HG02870 (cell line): ENCODE measurements around the gene SAP30L.

ENCODE experiments used
- ATAC-seq: cut with Tn5 transposase; IDR thresholded peaks from one replicate; pipeline ENCODE4 v1.9.1; 2021; ENCODE audit warnings: mild to moderate bottlenecking, moderate library complexity; ENCODE audit not compliant: unreplicated experiment

SAP30L gene

DNA sequence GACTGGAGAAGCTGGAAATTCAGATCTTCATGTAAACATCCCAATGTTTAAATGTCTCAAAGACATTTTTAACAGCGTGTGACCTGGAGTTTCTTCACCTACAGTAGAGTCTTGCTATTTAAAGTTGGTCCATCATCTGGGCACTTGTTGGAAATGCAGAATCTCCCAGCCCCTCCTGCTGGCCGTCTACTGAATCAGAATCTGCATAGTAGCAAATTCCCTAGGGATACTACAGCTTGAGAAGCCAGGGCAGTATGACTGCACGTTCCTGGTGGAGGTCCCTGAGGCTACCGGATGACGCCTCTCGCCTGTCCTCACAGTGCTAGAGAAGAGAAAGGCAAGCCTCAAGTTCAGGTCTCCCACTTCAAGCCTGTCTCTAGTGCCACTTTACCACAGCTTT is 15.7 kb downstream of the SAP30L start:
- no peak for ATAC-seq

DNA sequence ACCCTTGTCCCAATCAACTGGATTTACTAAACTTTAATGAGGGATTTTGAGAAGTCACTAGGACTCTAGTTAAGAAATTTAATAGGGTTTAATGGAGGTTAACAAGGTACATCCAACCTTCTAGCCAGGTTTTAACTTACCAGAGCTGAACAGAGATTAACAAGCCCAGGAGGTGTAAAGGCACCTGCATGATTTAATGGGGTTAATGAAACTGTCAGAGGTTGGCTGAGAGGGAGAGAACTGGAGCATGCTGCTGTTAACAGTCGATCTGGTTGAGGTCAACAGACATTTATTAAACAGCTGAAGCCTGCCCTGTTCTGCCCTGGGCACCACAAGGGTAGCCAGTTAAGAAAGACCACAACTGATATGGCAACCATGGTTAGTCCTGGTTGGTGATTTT is 18.6 kb downstream of the SAP30L start:
- no peak for ATAC-seq

DNA sequence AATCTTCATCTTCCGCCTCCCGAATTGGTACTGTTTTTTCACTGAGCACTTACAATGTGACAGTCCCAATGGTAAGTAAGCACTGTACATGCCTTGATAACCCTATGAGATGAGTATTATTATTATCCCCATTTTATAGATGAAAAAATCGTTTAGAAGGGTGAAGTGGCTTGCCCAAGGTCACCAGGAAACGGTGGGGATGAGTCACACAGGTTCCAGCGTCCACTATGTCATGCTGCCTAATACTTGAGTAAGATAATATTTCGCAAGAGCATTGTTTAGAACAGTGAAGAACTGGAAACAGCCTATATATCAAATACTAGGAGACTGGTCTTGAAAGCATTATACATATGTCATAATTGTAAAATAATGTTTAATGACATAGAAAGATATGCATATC is 19.4 kb downstream of the SAP30L start:
- no peak for ATAC-seq

DNA sequence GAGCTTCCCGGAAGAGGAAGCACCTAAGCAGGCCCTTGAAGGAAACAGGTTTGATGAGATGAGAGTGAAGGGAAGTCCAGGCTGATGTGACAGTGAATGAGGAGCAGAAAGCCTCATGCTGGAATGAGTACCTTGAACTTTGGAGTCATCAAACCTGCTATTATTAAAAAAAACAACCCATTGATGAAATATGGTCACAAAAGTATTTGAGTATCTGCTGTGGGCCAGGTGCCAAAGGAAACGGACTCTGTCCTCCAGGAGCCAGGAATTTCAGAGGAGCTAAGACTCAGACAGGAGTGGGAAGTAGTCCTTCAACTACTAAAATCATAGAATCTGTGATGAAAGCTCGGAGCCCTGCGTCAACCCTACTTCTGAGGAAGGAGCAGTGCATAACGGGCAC is 20.4 kb downstream of the SAP30L start:
- no peak for ATAC-seq

DNA sequence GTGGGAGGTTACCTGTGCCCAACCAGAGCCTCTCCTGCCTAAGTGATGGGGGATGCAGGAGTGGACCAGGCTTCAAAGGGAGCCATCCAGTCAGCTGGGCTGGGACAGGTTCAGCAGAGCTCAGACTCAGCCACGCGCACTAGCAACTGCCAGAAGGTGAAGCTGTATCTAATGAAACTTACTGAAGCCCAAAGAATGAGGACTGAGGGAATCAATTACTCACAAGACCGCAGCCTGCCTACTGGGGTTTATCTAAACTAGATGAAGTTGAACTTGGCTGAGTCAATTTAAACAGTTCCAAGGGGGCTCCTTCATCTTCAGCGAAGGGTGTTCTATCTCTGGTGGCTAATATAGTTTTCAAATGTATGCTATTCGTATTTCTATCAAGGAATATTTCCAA is 20.9 kb downstream of the SAP30L start:
- ATAC-seq = no peak

DNA sequence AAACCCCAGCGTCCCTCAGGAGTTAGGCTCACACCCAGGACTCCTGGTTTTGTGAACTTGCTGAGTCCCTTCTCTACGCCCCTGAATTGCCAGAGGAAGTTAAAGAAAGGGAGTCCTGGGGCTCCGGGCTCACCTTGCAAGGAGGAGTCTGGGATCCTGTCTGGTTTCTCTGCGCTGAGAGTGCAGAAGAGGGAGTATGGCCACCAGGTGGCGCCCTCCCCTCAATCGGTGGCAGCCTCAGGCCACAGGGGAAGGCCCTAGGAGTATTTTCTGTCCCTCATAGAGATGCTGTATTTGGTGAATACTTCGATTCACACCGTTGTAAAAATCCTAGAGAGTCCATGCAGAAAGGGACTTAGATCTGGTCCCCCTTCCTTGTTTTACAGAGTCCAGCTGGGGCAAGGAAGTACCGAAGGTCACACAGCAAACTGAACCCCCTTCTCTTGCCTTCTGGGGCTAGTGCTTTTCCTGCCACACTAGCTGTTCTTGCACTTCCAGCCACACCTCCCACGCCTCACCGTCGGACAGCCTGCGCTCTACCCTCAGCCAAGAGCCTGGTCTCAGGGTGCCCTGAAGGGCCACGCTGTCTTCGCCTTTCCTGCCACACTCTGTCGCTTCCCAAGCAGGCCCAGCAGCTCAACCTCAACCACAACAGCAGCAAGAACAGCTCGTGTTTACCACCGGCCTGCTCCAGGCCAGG is 22.0 kb downstream of the SAP30L start:
- peak; percentile 93 for ATAC-seq

DNA sequence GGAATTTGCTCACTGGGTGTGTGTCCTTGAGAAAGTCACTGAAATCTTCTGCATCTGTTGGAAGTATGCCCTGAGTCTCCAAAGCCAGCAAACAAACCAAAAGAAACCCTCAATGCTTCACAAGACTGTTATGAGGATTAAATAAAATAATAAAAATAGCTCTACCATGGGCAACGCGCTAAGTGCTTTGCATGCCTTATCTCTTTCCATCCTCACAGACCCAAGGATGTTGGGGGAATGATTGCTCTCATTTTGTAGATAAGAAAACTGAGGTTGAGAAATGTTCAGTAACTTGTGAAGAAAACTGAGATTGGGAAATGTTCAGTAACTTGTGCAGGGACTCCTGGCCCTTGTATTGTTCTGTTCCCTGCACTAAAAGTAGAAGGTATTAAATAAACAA is 24.3 kb downstream of the SAP30L start:
- no peak for ATAC-seq

DNA sequence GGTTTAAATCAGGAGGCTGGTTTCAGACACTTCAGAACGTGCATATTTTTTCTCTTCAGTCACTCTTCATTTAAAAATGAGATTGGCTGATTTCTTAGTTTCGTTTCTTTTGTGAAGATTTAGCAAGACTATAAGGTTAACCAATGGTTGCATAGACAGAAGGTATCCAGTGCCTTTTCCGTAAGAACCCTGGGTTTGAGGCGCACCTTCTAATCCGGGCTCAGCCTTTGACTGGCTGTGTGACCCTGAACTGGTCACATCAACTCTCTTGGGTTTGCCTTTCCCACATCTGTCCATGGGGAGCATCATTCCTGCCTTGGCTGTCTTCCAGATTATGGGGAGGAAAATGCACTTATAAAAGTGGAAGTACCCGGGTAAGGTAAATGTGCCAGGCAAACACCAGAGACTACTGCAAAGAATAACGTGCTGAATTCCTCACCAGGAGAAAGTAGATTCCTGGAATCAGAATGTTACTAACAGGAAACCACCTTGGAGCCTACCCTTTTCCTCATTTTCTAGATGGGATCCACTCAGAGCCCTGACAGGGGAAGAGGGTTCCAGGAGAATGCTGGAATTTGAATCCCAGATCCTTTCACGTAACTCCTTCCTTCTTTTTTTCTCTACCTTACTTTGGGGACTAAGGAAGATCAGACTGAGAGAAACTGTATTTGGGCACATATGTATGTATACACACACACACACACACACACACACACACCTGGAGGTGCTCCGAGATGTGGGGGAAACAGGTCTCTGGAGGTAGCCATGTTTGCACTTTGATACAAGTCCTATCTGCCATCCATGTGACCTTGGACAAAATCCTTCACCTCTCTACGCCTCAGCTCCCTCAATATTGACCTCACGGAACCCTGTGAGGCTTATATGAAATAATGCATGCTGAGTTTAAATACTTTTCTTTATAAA is 25.4 kb downstream of the SAP30L start:
- no peak for ATAC-seq

DNA sequence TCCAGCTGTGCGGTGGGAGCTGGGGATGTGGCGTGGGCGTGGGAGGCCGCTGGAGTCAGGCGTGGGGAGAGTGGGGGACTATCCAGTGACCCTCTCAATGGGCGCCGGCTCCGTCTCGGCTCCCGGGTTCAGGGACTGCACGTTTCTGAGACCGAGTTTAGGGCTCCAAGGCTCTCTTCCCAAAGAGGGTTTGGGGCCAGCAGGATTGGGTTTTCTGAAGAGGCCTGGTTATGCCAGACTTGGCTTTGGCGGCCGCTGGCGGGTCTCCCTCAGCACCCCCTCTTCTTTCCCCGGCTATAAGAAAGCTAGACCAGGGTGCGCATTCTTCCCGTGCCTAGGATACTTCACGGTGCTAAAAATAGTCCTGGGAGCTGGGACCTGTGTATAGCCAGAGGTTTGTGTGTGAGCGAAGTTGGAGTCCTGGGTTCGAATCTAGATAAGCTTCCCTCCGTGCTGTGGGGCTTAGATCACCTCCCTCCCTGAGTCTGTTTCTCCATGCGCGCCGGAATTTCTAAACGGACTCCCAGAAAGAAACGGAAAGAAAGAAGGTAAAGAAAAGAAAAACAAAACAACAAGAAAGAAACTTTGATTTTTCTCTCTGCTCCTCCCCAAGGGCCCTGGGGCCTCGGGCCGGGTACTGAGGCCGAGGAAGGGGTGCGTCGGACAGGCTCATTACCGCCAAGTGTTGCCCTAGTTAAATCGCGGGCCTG is 27.2 kb downstream of the SAP30L start:
- no peak for ATAC-seq

DNA sequence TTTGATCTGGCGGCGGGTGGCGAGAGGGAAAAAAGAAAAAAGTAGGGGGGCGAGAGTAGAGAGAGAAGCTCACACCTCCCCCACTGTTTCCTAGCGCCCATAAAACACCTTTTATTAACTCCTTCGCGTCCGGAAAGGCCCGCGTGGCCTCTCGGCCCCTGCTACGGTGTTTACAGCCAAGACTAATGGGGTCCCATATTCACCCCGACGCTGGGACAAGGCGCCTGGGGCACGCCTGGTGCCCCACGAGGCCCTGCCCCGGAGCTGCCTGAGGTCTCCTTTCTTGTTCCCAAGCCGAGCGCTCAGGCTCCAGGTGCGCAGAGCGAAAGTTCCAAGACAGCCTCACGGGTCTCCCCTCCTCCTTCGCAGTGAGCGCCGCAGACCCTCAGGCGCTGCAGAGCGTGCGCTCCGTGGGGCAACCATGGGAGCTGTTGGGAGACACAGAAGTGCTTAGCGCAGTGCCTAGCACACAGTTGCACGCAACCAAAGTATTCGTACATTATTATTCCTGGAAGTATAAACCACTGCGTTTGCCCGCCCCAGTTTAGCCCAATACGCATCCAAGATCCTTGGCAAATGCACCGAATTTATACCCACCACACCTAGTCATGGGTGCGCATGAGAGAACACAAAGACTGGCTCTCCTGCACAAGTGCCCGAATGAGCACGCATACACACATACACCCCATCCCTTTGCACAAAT is 27.9 kb downstream of the SAP30L start:
- ATAC-seq = no peak

DNA sequence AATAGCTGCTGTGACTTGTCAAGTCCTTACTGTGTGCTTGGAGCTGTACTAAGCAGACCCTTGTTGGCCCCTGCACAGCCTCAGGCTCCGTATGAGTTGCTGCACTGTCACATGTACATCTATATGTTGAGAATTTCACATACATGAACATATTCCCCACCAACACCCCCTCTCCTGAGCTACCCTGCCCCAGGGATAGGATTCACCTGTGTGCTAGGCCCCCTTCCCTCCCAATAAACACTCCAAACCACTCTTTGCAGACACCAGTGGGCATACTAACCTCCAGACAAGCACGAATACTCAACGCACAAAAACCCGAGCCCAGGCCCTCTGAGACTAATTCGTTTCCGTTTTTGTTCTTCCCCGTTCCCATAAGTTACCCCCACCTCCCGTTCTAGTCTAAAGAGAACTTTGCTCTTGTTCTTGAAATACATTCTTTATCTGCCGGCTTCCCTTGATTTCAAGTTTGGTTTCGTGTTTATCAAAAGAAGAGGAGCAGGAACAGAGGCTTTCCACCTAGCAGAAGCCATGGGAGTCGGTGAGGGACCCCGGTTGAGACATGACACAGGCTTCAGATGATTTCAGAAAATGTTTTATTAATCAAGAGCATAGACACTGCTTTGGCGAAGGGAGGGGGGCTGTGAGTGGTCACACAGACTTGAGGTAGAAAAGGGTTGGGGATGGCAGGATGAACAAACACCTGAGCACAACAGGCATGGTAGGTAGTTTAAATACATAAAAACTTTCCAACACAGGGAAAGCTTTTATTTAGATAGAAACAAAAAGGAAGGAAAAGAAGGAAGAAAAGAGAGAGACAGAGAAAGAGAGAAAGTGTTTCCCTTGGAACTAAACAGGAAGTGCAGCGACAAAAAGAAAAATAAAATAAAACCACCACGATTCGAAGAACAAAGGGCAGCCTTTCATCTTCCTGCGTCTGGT is 28.9 kb downstream of the SAP30L start:
- ATAC-seq = no peak

DNA sequence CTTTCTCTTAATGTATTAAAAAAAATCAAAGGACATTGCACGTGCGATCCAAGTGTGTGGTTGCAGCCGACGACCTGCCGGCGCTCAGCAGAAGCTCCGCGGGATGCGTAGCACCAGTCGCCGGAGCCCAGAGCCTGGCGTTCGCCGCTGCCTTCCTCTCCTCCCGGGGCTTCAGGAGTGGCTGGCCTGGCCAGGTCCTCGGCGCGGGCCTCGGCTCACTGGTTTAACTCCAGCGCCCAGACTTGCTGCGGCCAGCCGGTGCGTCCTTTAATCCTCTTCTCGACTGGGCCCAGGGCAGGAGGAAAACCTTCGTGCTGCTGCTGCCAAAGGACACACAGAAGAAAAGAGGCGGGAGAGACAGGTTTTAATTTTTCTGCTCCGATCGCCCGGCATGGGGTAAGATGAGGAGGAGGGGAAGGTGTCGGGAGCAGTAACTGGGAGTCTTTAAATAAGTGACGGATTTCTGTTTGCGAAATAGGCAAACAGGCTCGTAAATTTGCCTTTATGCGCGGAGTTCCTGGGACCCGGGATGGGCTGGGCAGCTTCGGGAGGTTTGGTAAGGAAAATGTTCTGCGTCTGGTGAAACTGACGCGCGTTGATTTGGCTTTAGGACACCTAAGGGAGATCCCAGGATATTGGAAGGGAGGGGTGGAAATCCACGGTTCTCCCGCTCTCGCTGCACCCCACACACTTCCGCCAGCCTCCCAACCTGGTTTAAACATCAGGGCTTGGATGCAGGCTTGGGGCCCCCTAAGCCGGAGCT is 30.0 kb downstream of the SAP30L start:
- ATAC-seq = no peak

DNA sequence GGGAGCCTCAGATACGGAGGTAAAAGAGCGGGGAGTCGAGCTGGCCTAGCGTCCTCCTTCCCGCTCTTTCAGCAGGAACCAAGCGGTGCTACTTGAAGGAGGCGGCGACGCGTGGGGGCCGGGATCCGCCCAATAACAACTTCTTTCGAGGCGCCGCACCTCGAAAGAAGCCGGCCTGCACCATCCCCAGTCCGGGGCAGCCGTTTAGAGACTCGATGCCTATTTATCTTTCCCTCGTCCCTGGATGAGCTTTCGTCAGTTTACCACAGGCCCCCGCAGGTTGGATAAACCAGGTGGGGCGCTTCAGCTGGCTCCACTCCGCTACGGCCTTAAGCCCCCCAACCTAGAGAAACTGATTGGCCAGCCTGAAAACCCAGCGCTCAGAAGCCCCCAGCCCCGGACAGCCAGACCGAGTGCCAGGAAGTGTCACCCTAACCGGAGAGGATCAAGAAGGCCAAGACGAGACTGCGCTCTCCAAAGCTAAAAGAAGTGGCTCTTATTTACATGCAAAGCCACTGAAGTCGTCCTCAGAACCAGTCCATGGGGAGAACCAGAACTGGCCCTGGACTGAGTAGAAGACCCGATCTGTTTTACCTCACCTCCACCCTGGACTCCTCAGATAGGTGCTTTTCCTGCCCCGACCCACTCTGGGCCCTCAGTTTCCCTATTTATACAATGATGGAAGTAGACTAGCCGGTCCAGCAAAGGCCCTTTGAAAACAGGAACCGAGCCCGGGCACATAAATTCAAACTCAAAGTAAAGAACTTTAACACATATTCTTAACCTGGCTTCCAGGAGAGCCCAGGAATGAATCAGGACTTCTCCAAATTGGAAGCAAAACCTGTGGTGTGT is 30.8 kb downstream of the SAP30L start:
- no peak for ATAC-seq

DNA sequence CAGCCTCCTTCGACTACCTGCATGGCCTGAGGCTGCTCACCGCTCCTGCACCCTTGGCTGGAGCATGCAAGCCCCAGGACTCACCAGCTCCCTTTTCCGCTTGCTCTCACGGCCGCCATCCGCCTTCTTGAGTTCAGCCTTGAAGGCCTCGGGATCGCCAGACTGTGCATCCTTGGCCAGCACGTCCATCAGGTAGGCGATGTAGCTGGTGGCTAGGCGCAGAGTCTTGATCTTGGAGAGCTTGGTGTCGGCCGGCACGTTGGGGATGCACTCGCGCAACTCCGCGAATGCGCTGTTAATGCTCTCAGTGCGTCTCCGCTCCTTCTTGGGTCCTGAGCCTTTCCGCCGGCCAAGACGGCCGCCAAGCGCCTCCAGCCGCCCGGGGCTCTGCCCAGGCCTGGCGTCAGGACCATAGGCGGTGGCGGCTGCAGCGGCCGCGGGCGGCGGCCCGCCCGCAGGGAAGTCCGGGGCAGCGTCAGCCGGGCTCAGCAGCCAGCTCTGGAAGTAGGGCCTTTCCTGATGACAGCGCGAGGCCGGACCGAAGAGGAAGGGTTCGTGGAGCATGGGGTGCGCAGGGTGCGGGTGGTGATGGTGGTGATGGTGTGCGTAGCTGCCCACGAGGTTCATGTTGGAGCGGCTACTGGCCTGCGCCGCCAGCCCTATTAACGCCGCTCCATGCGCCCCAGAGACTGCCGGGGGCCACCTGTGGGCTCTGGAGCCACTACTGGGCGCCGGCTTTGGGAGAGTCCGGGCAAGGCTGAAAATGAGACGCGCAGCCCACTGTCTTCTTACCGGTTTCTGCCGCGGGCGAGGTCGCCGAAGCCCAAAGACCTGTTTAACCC is 31.8 kb downstream of the SAP30L start:
- ATAC-seq = no peak

DNA sequence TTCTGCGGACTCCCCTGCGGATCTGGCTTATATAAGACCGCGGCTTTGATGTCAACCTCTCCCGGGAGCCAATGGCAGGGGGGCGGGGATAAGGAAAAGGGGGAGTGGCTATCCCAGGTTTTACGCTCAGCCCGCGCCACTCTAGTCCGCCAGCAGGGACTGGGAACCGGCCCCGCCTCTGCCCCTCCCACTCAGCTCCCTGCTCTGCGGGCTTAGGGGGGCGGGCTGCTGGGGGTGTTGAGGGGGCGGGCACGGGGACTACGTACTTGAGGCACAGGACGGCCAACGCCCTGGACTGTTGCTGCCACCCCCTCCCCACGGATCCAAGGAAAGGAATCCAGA is 32.4 kb downstream of the SAP30L start, which contains the start of gene HAND1:
Gene HAND1, minus strand, starts transcription at position 4 of the 342 bp plus-strand sequence. CDS start 219 bp downstream, outside the sequence.
- no peak for ATAC-seq

DNA sequence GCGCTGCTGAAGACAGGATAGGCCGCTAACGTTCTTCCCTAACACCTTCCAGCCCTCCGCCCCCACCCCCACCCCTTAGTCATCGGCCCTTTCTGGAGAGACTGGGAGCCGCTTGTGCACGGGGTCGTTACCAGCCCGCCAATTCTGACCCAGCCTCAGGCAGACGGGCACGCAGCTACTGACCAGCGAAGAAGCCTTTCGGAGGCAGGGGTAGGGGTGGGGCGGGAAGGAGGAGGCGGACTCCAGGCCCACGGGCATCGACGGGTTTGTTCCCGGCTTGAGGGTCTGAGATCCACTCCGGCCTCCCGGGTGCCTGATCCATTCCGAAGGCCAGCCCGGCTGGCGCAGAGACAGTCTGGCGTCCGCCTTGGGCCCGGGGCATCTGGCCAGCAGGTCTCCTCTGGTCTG is 33.0 kb downstream of the SAP30L start:
- ATAC-seq = no peak

DNA sequence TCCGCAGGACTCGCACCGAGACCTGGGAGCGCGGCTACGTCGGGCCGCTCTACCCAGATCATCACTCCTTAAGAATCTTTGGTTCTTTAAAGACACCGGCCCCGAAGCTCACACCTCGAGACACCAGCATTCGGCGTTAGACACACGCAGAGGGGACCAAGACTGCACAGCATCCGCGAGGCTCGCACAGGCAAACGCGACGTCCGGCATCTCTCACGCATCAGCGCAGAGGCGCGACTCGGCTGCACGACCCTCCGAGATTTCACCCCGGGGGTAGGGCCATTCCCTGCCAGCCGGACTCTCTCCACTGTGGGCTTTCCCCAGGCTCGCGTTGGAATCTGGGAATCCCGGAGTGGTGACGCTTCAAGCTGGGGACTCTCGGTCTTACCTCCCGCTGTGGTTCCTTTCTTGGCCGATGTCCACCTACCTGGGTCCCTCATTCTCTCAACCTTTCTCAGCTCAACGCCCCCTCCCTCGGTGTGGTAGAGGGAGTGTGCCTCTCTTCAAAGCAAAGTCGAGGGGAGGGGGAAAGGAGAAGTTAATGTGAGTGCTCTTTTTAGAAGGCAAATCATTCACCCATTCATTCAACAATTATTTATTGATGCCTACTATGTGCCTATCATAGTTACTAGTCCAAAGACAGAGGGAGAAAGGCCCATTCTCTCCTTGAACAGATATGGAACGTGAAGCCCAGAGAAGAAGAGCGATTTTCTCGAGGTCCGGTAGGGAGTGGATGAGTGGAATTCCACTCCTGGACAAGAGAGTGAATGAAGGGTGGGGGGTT is 33.6 kb downstream of the SAP30L start:
- no peak for ATAC-seq
